GM08714 (cell line): Measurements from ENCODE around the gene DSTYK.

ENCODE experiments used
- H3K4me3 ChIP-seq: fragments of 200-500 bp; sonication (Bioruptor generic); 2 replicates; pipeline ENCODE4 v1.5.1; 2014; ENCODE audit warnings: mild to moderate bottlenecking, low read length, inconsistent platforms
- ZNF274 ChIP-seq: IDR thresholded peaks from 2 replicates; pipeline ENCODE4 v1.6.1; 2012; ENCODE audit warnings: mild to moderate bottlenecking, low read depth, low read length

DSTYK gene

DNA sequence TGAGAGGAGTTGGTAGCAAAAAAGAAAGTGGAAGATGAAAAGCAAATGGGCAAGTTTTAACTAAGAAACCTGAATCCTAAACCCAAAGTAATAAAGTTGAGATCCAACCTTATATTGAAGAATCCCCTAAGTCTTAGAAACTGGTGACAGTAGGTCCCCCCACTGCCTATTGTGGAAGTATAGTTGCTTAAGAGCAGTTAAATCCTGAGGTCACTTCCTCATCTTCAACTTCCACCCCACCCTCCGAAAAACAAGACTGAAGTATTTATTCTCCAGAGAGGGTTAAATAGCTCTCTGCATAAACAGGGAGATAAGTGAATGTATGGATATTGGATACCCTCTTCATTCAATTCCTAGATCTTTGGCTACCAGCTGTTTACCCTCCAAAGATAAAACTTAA is 3.3 kb upstream of the DSTYK start:
- no peak overlapping the region for H3K4me3 ChIP-seq
- TF ChIP-seq ZNF274: no peak

DNA sequence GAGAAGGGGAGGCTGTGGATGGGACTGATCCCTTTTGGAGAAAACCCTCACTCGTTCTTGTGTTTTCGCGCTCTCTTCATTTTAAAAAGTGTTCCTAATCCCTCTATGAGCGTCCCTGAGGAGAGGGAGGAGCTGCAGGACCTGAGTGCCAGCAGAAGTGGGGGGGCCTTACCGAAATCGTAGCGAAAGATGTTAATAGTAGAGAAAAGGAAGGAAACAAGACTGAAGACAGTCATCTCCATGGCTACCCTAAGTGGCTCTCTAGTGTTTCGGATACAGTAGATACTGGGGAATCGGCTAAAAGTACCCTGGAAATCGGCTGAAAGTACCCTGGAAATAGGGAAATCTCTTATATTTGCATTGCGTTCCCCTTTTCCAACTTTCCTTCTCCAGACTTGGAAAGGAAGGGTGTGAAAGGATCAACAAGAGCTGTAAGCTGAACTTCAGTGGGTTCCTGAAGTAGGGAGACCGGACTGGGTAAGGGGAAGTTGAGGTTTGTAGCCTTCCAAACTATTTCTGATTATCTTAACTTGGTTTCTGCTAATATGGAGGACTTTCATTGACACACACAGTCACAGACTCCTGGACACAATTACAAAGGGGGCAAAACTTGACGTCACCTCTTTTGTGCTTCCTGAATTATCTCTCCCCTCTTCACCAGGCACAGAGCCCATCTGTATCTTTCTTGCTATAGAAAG is 486 bp upstream of the DSTYK start:
- peak overlapping the region; percentile 74; the same call in 1 of the 2 replicates for H3K4me3 ChIP-seq
- TF ChIP-seq ZNF274: no peak

DNA sequence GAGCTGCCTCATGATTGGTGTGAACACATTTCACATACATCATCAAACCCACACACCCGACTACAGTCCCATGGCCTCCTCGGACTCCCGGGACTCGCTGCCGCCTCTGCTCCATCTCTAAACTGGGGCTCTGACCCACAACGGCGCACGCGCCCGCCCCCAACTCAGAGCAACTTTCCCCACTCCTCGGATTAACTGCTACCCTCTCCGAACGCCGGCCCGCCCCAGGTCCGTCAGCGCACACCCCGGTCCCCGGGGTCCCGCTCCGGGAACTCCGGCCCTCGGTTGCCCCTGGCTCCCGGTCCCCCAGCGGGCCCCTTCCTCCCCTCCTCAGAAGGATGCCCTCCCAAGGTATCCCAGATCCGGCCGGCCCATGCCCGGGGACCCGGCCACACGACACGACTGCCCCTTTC is 740 bp downstream of the DSTYK start:
- TF ChIP-seq ZNF274: no peak
- peak overlapping the region; percentile 74 for H3K4me3 ChIP-seq

DNA sequence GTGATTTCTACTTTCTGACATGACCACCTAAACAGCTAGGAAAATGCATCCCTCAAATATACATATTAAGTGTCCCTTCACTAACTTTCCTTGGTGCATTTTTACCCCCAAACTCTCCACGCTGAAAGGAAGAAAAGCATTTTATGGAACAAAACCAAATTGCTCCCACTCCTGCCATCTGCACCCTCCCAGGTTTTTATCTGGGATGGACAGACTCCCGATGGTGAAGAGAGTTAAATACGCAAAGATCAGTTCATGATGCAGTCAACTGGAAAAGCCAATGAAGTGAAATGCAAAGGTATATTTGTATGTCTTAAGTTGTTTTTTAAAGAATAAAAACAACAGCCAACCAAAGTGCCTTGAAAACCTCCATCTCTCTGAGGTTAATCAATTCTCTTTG is 2.7 kb downstream of the DSTYK start:
- TF ChIP-seq ZNF274: no peak
- no peak overlapping the region for H3K4me3 ChIP-seq

DNA sequence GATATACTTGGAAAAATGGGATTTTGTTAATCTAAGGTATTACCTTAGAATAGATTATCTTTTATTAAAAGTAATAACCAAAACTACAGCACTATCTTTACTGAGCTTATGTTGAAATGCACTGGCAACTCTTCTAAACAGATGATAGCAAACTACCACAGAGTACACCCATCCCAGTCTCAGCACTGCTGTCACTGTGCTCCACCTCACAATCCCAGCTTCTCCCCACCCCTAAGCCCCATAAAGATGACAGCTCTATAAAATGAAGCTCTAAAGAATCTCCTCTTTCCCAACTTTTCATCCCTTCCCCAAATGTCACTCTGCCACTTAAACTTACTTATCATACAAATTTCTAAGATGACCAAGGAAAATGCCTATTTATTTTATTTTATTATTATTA is 6.4 kb downstream of the DSTYK start:
- H3K4me3 ChIP-seq: no peak overlapping the region
- no peak for TF ChIP-seq ZNF274

DNA sequence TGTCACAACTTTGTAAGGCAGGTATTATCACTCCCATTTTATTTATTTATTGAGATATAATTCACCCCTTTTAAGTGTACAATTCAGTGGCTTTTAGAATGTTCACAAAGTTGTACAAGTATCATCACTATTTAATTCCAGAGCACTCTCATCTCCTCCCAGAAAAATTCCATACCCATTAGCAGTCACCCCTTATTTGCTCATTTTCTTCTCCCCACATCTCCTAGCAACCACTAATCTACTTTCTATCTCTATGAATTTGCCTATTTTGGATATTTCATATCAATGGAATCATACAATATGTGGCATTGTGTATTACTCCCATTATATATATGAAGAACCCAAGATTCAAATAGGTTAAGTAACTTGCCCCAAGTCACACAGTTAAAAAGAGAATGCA is 7.0 kb downstream of the DSTYK start:
- H3K4me3 ChIP-seq: no peak overlapping the region
- TF ChIP-seq ZNF274: no peak

DNA sequence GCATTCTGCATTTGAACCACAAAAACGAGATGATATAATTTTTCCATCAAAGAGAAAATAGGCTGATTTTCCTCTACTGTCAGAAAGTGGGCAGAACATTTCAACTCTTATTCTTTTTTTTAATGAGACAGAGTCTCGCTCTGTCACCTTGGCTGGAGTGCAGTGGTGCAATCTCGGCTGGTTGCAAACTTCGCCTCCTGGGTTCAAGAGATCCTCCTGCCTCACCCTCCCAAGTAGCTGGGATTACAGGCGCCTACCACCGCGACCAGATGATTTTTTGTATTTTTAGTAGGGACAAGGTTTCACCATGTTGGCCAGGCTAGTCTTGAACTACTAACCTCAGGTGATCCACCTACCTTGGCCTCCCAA is 11.6 kb downstream of the DSTYK start:
- H3K4me3 ChIP-seq: no peak overlapping the region
- no peak for TF ChIP-seq ZNF274

DNA sequence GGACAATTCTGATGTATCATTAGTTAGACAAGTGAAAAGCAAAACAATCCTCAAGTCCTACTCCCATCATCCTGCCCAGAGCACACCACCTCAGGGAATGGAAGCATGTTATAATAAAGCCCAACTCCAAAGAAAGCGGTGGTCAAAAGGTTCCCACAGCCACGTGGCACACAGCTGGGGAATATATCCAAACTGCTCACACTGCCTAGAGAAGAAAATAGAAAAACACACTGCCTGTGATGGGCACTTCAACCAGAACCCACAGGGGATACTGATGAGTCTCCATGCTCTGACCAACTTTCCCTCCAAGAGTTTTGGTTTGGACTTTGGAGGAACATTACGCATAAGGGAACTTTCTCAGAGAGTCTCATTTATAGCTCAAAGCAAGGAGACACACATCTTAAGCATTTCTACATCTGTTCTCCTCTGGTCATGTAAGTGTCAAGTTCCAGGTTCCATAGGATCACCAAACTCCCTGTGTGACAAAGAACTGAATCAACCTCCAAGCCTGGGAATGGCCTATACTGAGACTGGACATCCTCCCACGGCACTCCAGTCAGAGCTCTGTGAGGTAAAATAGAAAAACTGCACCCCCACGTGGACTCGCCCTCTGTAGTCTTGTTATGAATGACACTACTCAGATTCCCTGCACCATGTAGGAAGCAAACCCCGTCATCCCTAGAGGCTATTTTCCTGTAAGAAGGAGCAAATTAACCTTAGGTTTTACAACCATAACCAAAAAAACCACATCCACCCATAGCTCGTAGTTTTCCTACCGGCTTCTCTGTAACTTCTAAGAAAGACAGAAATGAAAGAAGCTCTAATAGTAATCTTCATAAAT is 12.2 kb downstream of the DSTYK start:
- TF ChIP-seq ZNF274: no peak
- no peak overlapping the region for H3K4me3 ChIP-seq

DNA sequence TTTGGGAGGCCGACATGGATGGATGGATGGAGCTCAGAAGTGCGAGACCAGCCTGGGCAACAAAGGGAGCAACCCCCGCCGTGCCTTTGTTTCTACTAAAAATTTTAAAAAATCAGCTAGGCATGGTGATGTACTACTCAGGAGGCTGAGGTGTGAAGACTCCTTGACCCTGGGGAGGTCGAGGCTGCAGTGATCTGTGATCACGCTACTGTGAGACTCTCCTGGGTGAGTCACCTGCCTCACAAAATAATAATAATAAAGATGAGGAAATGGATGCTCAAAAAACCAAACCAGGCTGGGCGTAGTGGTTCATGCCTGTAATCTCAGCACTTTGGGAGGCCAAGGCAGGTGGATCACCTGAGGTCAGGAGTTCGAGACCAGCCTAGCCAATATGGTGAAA is 19.2 kb downstream of the DSTYK start:
- H3K4me3 ChIP-seq: no peak overlapping the region
- no peak for TF ChIP-seq ZNF274

DNA sequence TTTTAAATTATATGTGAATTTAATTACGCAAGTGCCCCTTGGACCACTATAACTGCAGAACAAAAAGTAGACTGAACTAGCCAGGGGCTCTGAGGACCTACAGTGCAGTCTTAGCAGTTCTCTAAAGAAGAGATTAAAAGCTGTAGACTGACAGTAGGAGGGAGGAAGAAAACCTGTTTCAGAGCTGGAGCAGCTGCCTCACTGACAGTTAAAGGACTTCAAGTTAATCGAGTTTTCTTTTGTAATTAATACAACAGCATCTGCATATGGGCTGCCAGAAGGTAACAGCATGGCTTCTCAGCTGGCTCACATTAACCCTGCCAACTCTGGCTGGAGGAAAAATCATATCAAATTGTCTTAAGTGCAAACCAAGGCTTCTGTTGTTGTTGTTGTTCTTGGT is 19.9 kb downstream of the DSTYK start:
- no peak for TF ChIP-seq ZNF274
- H3K4me3 ChIP-seq: no peak overlapping the region

DNA sequence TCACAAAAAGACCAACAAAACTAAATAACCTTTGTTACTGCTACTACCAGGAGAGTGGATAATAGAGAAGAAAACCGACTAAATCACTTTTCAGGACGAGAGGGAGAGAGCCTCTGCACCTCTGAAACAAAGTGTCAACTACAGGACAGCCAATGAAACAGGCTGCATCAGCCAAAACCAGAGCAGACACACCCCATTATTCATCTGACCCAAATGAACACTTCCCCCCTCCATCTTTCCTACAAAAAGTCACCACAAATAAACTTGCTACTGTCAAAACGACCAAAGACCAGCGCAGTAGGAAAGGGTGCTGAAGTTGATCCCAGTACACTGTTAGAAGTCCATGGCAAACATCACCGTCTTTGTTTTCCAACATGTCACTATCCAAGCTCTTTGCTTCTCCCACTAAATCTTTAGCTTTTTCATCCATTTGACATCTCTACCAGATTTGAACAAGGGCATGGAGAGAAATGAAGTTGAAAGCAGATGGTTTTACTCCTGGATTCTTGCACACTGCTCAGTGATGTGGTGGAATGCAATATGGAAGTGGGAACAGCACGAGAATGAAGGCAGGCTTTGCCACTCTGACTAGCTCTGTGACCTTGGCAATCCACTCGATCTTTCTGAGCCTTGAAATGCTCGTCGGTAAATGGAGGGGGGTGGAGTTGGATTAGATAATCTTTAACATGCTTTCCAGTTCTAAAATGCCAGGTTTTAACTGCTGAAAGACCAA is 20.5 kb downstream of the DSTYK start:
- no peak for TF ChIP-seq ZNF274
- no peak overlapping the region for H3K4me3 ChIP-seq

DNA sequence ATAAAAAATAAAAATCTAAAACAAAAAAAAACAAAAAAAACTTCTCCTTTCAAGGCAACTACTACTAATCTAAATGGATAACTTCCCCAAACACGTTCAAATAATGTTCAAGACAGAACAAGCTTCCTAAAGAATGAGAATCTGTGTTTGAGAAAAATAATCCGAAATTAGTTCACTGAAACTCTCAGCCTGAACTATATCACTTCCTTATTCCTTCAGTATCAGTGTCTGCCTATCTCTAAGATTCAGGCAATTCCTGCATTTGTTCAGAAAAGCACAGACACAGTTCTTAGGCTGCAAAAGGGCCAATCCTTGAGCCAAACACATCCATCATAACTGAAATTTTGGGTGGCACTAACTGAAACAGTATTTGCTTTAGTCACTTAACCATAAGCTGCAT is 22.4 kb downstream of the DSTYK start:
- no peak overlapping the region for H3K4me3 ChIP-seq
- no peak for TF ChIP-seq ZNF274

DNA sequence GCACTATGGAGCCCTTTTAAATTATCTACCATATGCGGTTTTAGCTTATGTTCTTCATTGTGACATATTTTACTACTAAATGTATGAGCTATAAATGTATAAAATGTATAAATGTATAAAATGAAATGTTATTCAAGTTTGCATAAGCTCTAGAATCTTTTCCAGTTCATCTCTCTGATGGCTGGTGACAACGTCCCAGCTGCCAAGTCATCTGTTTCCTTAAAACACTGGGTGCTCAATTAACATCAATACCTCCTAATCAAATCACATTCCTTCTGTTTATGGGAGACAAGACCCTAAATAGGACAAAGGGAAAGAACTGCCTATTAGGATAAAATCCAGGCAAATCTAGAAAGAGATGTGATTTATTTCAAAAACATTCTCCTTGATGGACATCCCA is 22.9 kb downstream of the DSTYK start:
- no peak for TF ChIP-seq ZNF274

DNA sequence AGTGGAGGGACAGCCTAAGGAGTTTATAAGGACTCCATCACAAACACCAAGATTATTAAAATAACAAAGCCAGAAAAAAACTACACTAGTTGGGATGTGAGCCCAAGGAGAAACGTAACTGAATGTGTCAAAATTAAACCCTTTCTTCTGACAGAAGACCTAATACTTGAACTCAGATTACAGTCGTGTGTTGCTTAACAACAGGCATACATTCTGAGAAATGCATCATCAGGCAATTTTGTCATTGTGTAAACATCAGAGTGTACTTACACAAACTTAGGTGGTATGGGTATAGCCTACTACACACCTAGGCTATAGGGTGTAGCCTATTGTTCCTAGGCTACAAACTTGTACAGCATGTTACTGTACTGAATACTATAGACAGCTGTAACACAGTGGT is 23.4 kb downstream of the DSTYK start:
- no peak overlapping the region for H3K4me3 ChIP-seq
- no peak for TF ChIP-seq ZNF274

More for the DNA sequence above, 22.9 kb downstream of the DSTYK start:
- H3K4me3 ChIP-seq: no peak overlapping the region

DNA sequence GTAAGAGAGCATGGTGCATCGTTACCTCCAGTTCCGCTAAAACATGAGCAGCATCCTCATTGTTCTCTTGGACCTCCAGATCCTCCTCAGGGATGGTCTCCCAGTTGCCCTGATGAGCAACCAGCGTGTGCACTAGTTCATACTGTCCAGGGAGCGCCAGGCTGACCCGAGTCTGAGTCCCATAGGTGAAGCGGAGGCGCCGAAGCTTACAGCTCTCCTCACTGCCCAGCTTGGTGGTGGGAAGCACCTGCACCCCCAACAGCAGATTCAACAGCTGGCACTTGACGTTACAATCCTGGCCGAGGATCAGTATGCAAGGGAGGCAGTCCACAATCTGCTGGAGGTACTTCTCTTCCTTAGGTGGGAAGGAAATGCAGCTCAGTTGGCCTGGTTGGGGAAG is 24.1 kb downstream of the DSTYK start:
- TF ChIP-seq ZNF274: no peak
- no peak overlapping the region for H3K4me3 ChIP-seq

DNA sequence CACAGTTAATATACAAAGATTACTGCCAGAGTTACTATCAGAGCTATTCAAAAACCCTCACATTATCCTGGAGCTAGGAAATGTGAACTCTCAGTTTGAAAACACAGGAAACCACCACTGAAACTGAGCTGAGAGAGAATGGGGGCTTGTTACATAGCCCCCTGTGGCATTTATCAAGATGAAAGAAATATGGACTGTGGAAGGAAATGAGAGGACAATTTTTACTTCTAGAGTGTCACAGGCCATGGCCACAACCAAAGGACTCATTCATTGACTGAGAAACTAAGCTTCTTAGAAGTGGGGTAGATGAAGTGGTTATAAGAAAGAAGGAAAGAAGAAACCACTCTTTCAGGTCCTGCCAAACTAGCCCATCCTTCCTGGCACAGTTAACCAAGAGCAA is 25.3 kb downstream of the DSTYK start:
- no peak overlapping the region for H3K4me3 ChIP-seq
- TF ChIP-seq ZNF274: no peak
